ENCODE measurements around the gene KCNC1. TPM values are rescaled to one million over a fixed set of nuclear protein-coding genes. Genes with fewer than 3 reads are reported as not detected.

Gene KCNC1
- total RNA-seq, 1 experiment from 2014 or later: 0.26 TPM

DNA sequence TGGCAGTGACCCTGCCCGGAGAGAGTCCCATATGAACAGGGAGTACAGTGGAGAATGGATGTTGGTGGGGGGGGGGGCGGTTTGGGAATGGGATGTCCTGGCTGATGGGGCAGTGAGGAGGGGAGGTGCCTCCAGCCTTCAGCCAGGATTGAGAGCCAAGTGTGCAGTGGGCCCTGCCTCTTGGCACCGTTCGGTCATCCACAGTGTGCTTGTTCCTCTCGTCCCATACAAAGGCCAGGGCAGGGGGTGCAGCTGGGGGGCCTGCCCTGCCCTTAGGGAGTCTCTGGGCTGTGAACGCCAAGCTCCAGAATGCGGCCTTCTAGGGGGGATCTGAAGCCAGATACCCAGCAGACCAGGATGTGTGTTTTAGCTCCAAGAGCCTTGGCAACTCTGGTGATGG lies 34.0 kb downstream of the KCNC1 start:
- CTCF ChIA-PET: interaction anchor here (1.5 kb wide), 1 partner anchor 38 kb away, joined by 7 read pairs; no protein-coding TSS in a partner anchor

GRCh38 chr11:17769218-17769617 lies 34.6 kb downstream of the KCNC1 start:
- no peak for TF ChIP-seq CTCF (IDR thresholded peaks at IDR 0.05; ENCODE audit: unreplicated experiment)
- BruUV-seq (replicated peaks): no TSS peak
- Mint-ChIP-seq H3K36me3 (ENCODE audit: insufficient read depth, unreplicated experiment) (peaks cover 5% of the 10 kb centered on the region), H3K27ac (ENCODE audit: unreplicated experiment) (no peak overlapping the region), H3K27me3 (ENCODE audit: unreplicated experiment) (peaks cover 71% of the 10 kb centered on the region), H3K4me3 (ENCODE audit: low read depth, unreplicated experiment) (no peak overlapping the region), H3K4me1 (ENCODE audit: low read depth, unreplicated experiment) (no peaks in the 10 kb centered on the region), H3K9me3 (ENCODE audit: low read depth, unreplicated experiment) (no peaks in the 10 kb centered on the region)
- DNase-seq: no peak
- intact Hi-C loops (cut with micrococcal nuclease; ENCODE audit: unreplicated experiment): no loop called here
- CTCF ChIA-PET: interaction anchor here (1.5 kb wide), 1 partner anchor 38 kb away, joined by 7 read pairs; no protein-coding TSS in a partner anchor

More for the DNA sequence above, 34.0 kb downstream of the KCNC1 start:
- intact Hi-C loops (cut with micrococcal nuclease; ENCODE audit: unreplicated experiment): no loop called here
- Mint-ChIP-seq H3K4me1 (ENCODE audit: low read depth, unreplicated experiment) (no peaks in the 10 kb centered on the region), H3K27ac (ENCODE audit: unreplicated experiment) (no peak overlapping the region), H3K4me3 (ENCODE audit: low read depth, unreplicated experiment) (no peak overlapping the region), H3K9me3 (ENCODE audit: low read depth, unreplicated experiment) (no peaks in the 10 kb centered on the region), H3K36me3 (ENCODE audit: insufficient read depth, unreplicated experiment) (peaks cover 5% of the 10 kb centered on the region), H3K27me3 (ENCODE audit: unreplicated experiment) (peaks cover 71% of the 10 kb centered on the region)
- no peak for DNase-seq
- no peak for TF ChIP-seq CTCF (IDR thresholded peaks at IDR 0.05; ENCODE audit: unreplicated experiment)
- no TSS peak for BruUV-seq (replicated peaks)

- no peak overlapping the region for H3K27ac Mint-ChIP-seq (ENCODE audit: unreplicated experiment)
- no peaks in the 10 kb centered on the region for H3K9me3 Mint-ChIP-seq (ENCODE audit: low read depth, unreplicated experiment)
- intact Hi-C loops (cut with micrococcal nuclease; ENCODE audit: unreplicated experiment): no loop called here
Measured at GRCh38 chr11:17770048-17770652, 35.6 kb downstream of the KCNC1 start.

GRCh38 chr11:17770917-17771316 lies 36.3 kb downstream of the KCNC1 start:
- Mint-ChIP-seq H3K4me3 (ENCODE audit: low read depth, unreplicated experiment) (no peak overlapping the region), H3K27ac (ENCODE audit: unreplicated experiment) (no peak overlapping the region), H3K36me3 (ENCODE audit: insufficient read depth, unreplicated experiment) (peaks cover 5% of the 10 kb centered on the region), H3K27me3 (ENCODE audit: unreplicated experiment) (peaks cover 83% of the 10 kb centered on the region), H3K9me3 (ENCODE audit: low read depth, unreplicated experiment) (no peaks in the 10 kb centered on the region), H3K4me1 (ENCODE audit: low read depth, unreplicated experiment) (no peaks in the 10 kb centered on the region)
- no peak for DNase-seq
- CTCF ChIA-PET: interaction anchor here (0.7 to 1.0 kb wide), 3 partner anchors 40 to 208 kb away, joined by 3 to 12 read pairs (median 3); no protein-coding TSS in a partner anchor
- intact Hi-C loops (cut with micrococcal nuclease; ENCODE audit: unreplicated experiment): no loop called here
- no peak for TF ChIP-seq CTCF (IDR thresholded peaks at IDR 0.05; ENCODE audit: unreplicated experiment)
- BruUV-seq (replicated peaks): no TSS peak

More at GRCh38 chr11:17770048-17770652, 35.6 kb downstream of the KCNC1 start:
- no peak overlapping the region for H3K4me3 Mint-ChIP-seq (ENCODE audit: low read depth, unreplicated experiment)
- BruUV-seq (replicated peaks): no TSS peak
- peak; percentile 43 for DNase-seq
- H3K27me3 Mint-ChIP-seq (ENCODE audit: unreplicated experiment): peaks cover 75% of the 10 kb centered on the region
- peaks cover 5% of the 10 kb centered on the region for H3K36me3 Mint-ChIP-seq (ENCODE audit: insufficient read depth, unreplicated experiment)
- H3K4me1 Mint-ChIP-seq (ENCODE audit: low read depth, unreplicated experiment): no peaks in the 10 kb centered on the region
- TF ChIP-seq CTCF (IDR thresholded peaks at IDR 0.05; ENCODE audit: unreplicated experiment): no peak
- CTCF ChIA-PET: interaction anchor here (0.7 to 1.0 kb wide), 3 partner anchors 39 to 208 kb away, joined by 3 to 12 read pairs (median 3); no protein-coding TSS in a partner anchor

Measured in Calu3 (cell line).